ENCODE results near the gene FECH.
"Not testable (repeated sequence)": the region's sequence is repeated elsewhere in the genome, so short reads cannot be mapped to it uniquely, and the experiment has no call there.

The FECH gene

DNA sequence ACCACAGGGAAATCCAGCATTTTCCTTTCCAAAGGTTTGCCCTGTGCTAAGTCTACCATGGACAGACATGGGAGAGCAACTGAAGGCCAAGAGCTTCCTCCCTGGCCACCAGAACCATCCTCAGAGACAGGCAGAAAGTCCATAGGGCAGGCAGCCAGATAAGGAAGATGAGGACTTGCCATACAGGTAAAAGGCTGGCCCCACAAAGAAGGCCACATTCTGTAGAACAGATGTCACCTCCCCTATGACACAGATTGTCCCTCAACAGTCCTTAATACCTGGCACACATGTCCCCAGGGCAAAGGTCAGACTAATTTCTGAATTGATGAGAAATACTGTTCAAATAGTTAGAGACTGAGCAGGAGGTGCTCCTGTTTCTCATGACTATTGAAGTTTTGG, 52.0 kb downstream of the FECH start:
- H3K4me3 ChIP-seq (ENCODE audit: low read depth, low read length): no peak overlapping the region
- TF ChIP-seq, protein P1, sequence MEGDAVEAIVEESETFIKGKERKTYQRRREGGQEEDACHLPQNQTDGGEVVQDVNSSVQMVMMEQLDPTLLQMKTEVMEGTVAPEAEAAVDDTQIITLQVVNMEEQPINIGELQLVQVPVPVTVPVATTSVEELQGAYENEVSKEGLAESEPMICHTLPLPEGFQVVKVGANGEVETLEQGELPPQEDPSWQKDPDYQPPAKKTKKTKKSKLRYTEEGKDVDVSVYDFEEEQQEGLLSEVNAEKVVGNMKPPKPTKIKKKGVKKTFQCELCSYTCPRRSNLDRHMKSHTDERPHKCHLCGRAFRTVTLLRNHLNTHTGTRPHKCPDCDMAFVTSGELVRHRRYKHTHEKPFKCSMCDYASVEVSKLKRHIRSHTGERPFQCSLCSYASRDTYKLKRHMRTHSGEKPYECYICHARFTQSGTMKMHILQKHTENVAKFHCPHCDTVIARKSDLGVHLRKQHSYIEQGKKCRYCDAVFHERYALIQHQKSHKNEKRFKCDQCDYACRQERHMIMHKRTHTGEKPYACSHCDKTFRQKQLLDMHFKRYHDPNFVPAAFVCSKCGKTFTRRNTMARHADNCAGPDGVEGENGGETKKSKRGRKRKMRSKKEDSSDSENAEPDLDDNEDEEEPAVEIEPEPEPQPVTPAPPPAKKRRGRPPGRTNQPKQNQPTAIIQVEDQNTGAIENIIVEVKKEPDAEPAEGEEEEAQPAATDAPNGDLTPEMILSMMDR (IDR thresholded peaks at IDR 0.05; ENCODE audit: low read depth, low read length, missing control alignments): no peak
- no peak for DNase-seq (ENCODE audit: low read depth)

DNA sequence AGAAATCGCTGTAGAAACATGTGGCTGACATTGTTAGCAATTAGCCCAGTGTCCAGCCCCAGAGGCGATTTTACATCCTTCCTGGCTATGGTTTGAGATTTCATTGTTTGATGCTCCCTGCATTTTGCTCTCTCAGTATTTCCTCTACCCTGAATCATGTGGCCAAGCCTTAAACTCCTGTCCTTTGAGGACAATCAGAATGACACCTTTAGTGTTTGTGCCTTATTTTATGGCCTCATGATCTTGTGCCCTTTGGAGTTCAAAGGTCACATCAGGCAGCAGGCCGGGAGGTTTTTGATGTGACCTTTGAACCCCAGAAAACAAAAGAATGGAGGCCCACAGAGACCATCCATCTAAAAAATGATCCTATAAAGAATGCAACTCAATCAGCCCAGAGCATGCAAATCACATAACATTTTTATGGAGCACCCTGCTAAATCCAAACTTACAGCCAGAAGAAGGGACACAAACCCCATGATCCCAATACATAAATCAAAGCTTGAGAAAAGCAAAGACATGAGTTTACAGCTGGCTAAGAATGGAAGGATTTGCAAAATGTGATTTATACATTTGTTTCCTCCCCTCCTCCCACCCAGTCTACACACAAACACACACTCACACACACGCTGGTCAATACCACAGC, 52.5 kb downstream of the FECH start:
- DNase-seq (ENCODE audit: low read depth): no peak
- TF ChIP-seq, protein P1 (IDR thresholded peaks at IDR 0.05; ENCODE audit: low read depth, low read length, missing control alignments): no peak
- no peak overlapping the region for H3K4me3 ChIP-seq (ENCODE audit: low read depth, low read length)

DNA sequence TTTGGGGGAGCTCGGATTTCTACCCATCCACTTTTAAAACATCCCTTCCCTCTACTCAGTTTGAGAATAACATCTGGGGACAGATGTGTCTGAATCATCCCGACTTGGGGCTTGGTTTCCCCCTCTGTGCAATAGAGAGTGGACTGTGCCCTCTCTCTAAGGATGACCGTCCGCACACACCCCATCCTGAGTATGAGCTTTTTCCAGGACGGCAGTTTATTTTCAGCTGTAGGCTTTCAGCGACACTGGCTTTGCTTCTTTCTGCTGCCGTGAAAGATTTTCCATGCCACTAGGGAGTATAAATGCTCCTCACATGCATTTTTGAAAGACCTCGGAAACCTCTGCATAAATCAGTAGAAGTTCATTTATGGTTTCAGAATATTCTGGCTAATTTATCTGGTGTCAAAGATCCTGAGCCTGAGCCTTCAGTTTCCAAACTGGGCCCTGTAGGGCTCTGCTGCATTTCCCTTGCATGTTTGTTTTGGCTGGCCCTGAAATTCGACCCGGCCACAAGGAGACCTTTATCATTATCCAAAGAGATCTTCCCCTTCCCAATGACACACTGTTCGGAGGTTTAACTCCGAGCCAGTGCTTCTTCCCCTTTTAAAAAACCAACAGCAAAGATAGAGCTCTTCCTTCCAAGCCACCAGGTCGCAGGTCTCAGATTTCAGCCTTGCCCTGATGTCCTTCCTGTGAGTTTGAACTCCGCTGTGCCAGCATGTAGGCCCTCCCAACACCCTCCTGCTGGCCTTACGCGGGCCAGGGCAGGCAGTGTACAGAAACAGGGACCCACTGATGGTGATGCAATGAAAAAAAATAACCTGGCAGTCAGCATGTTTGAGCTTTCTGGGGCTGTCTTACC, 53.3 kb downstream of the FECH start:
- TF ChIP-seq, protein P1 (IDR thresholded peaks at IDR 0.05; ENCODE audit: low read depth, low read length, missing control alignments): no peak
- DNase-seq (ENCODE audit: low read depth): no peak
- no peak overlapping the region for H3K4me3 ChIP-seq (ENCODE audit: low read depth, low read length)

DNA sequence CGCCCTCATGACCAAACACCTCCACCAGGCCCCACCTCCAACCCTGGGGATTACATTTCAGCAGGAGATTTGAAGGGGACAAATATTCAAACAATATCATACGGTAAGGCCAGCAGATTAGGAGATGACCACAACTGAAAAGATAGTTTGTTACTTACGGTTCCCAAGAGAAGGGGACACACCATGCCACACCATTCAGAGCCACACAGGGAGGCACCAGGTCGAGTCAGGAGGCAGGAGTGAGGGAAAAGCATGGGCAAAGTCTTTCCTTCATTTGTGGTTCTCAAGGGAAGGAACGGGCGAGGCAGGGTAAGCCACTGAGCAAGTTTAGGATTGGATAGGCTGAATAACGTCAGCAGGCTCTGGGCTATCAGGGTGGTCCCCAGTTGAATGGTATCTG, 57.4 kb downstream of the FECH start:
- no peak for DNase-seq (ENCODE audit: low read depth)
- H3K4me3 ChIP-seq (ENCODE audit: low read depth, low read length): no peak overlapping the region
- TF ChIP-seq, protein P1 (IDR thresholded peaks at IDR 0.05; ENCODE audit: low read depth, low read length, missing control alignments): no peak

DNA sequence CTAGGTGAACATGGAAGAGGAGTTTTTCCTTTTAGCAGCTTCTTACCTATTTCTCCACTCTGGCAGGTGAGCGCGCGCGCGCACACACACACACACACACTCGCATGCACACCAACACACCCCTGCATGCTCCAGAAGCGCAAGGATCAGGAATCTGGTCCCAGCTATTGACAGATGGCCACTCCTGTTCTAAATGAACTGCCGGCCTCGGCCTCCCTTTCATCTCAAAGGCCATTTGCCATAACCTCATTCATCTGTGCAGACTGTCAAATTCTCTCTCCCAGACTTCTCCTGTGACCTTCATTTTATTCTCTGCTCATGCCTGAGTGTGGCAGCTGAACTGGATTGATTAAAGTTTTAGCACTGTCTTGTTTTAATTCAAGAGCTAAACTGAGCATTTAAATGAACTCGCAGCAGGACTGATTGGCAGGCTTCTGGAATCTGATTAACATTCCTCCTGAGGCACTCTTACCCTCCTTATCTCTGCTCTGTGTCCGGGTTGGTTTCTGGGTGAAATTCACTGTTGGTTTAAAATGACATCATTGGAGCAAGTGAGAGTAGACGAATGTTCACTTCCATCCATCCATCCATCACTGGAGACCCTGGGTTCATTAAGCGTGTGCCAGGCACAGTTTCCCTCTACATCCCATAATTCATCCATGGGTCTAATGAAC, 58.8 kb downstream of the FECH start:
- no peak overlapping the region for H3K4me3 ChIP-seq (ENCODE audit: low read depth, low read length)
- TF ChIP-seq, protein P1 (IDR thresholded peaks at IDR 0.05; ENCODE audit: low read depth, low read length, missing control alignments): no peak
- DNase-seq (ENCODE audit: low read depth): no peak

DNA sequence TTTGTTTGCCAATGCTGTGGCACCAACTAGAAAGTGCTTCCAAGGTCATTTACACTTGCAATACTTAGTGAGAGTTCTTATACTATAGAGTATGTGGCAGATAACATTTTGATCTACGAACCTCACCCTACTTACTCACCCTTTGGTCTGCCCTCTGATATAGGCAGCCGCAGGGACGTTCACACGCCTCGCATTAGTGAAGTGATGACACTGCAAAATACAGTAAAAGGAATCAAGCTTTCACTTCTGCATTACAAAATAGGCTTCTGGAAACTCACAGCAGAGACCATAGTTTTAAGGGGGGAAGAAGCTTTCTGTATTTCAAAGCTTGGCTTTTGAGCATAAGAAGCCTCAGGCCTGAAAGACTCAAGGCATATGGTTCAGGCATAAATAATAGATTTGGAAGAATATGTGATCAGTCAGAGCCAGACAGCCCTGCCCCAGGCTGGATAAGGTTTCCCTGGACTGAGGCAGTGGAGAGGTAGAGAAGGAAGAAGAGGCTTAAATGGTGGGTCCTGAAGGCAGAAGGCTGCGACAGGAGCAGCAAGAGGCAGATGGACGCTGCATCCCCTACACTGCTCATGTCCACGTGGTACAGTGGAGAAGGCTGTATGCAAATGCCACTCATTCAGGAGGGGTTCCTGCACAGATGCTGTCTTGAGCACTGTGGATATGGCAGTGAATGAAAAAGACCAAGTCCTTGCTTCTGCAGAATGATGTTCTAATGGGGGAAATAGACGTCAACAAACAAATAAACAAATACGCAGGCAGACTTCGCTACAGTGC, 63.1 kb downstream of the FECH start:
- TF ChIP-seq, protein P1 (IDR thresholded peaks at IDR 0.05; ENCODE audit: low read depth, low read length, missing control alignments): no peak
- DNase-seq (ENCODE audit: low read depth): no peak

DNA sequence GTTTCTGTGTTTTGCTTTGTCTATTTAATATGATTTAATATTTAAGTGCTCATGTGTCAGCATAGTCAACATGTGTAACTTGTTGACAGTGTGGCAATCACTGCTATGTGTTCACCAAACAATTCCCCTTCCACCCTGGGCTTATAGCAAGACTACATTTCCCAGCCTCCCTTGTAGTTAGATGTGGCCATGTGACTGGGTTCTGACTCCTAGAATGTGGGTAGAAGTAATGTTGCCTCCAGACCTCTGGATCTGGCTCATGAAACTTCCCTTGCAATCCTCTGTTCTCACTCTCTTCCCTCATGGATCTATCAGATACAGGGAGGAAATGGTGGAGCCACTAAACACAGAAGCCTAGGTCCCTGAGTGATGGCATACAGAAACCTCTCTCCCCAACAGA, 64.2 kb downstream of the FECH start:
- DNase-seq (ENCODE audit: low read depth); H3K4me3 ChIP-seq (ENCODE audit: low read depth, low read length): not testable (repeated sequence)

More for the DNA sequence above, 63.1 kb downstream of the FECH start:
- H3K4me3 ChIP-seq (ENCODE audit: low read depth, low read length): no peak overlapping the region
